ENCODE results near the gene KCNH4.

DNA sequence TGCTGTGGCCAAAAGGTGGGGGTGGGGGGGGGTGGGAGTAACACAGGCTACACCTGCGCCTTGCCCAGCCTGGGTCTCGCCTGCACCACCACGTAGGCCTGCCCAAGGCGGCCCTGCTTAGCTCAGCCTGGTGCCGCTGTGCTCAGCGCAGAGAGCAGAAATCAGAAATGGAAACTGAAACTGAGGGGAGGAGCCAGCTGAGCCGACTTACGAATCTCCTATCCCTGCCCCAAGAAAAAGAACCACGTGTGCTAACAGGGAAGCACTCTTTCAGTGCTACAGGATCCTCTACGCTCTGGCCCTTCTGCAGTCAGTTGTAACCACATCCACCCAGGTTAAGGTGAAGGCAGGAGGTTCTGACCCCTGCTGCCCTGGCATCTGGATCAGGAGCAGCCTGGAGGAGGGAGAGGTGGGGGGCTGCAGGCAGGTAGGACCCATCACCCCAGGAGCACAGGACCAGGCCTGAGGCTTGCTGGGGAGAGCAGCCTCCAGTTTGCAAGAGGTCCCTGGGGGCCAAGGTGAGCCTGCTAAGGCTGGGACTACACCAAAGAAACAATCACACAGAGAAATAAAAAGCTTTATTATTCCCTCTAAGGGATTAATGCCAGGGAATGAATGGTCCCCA, 68.3 kb downstream of the KCNH4 start, which contains the start of gene DHX58:
- TF ChIP-seq, protein P1, sequence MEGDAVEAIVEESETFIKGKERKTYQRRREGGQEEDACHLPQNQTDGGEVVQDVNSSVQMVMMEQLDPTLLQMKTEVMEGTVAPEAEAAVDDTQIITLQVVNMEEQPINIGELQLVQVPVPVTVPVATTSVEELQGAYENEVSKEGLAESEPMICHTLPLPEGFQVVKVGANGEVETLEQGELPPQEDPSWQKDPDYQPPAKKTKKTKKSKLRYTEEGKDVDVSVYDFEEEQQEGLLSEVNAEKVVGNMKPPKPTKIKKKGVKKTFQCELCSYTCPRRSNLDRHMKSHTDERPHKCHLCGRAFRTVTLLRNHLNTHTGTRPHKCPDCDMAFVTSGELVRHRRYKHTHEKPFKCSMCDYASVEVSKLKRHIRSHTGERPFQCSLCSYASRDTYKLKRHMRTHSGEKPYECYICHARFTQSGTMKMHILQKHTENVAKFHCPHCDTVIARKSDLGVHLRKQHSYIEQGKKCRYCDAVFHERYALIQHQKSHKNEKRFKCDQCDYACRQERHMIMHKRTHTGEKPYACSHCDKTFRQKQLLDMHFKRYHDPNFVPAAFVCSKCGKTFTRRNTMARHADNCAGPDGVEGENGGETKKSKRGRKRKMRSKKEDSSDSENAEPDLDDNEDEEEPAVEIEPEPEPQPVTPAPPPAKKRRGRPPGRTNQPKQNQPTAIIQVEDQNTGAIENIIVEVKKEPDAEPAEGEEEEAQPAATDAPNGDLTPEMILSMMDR (IDR thresholded peaks at IDR 0.05): no peak
- no peak for TF ChIP-seq EZH2 (IDR thresholded peaks at IDR 0.05; ENCODE audit: borderline replicate concordance, insufficient read depth, low read depth, low read length, poor library complexity, severe bottlenecking)

Data from B cell (primary cell).